Stimulated activated naive CD4-positive, alpha-beta T cell (primary cell): ENCODE results near the gene CCDC13.

Experiments used
- DNase-seq, 6 experiments: peaks; one replicate each; lab custom pipeline; 2025; lab: John Stamatoyannopoulos, UW

Gene CCDC13

DNA sequence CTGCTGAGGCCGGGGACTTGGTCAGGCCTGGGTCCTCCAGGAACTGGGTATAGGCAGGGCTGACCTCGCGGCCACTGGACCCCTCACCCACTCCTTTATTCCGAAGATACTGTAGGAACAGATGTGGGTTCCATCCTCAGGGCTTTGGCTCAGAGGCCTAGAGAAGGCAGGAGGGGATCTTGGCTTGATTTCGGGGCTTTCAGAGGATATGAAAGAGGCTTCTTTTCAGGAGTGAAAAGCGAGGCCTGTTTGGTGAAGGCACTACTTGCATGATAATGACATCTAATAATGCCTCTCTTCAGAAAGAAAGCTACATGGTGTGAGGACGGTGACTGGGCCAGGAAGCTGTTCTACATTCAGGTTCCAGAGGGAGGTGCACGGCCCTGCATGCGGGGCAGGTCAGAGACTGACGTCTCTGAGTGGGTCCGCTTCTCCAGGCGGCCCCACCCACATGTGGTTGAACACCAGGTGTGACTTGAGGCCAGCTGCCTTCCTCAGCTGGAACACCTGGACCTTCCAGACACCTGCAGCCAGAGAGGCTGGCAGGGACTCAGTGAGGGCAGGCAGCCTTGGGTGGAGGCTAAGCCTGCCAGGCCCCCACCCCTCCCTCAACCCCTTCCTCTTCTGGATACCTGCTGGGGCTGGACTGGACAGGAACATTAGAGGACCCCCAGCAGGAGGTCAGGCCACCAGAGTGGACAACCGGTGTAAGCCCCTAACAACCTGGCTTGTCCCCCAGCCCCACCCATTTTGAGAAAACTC is 39.4 kb downstream of the CCDC13 start:
- DNase-seq = no peak

DNA sequence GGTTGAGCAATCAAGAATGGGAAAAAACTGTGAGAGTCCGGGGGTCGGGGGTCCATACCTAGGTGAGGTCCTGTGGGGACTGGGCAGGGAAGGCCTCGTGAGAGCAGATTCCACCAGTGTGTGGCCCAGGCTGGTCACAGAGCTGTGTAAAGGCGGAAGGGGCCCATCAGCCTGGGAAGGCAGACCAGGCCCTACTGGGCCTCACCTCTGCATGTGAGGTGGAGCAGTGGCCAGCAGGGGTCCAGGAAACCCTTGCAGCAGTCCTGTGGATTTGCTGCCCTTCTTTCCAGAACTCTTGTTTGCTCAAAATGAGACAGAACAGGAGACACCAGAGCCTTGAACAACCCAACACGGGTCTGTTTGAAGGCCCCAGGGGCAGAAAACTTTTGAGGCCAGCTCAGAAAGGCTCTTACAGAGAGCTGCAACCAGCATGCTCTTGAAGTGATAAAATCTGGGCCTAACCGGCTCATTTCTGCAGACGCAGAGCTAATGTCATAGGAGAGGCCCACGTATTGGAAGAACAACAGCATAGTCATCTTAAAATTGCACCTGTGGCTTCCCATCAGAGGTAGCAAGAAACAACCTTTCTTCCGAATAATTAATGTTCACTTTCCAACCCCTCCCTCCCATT is 40.1 kb downstream of the CCDC13 start:
- no peak for DNase-seq

DNA sequence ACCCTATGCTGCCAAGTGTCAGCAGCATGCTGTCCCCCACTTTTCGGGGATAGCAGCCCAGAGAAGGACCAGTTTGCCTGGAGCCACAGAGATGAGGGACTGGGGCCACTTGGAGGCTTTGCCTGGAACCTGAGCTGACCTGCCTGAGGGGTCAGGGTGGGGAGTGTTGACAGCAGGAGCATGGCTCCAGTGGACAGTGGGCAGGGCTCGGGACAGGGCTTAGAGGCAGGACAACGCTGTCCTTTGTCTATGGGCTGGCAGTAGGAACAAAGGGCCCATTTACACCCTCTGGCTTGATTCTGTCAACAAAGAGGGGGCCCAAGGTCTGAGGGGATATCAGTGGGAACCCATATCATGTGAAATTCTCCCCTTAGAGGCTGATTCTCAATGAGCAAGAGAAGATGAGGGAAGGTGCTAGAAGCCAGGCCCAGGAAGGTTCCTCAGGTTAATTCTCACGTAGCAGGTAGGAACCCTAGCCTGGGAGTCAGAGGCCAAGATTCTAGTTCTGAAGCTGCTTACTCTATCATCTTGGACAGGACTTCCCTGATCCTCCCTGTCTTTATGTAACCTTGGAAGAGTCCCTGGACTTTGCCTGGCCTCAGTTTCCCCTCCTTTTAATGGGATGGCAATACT is 40.7 kb downstream of the CCDC13 start:
- no peak for DNase-seq

GRCh38 chr3:42731476-42732195 is 41.4 kb downstream of the CCDC13 start:
- no peak for DNase-seq

DNA sequence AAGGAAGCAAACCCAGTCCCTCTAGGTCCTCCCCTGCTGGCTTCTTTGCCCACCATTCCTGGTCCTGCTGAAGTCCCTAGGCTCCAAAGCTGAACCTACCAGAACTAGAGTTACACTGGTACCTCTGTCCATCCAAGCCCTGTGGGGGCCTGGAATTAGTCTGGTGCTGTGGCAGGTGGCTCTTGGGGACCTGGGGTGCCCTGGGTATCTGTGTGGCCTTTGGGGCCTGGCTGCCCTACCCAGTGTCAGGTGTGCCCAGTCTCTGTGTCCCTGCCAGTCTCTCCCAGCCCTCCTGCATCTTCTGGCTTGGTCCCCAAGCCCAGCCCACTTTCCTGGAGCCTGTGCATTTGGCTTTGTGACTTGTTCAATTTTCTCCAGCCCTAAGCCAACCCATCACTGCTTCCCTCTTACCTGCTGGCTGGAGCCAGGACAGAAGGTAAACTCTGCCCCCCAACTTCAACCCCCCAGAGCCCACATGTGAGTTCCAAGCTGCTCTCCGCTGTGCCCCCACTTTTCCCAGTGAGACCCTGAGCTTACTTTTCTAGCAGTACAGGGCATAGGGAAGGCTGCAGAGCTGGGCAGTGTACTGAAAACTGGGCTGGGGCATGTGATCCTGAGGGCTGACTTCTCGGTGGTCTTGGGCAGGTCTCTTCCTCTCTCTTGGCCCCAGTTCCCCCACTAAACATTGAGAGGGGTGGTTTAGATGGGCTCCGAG is 42.2 kb downstream of the CCDC13 start:
- DNase-seq = no peak

DNA sequence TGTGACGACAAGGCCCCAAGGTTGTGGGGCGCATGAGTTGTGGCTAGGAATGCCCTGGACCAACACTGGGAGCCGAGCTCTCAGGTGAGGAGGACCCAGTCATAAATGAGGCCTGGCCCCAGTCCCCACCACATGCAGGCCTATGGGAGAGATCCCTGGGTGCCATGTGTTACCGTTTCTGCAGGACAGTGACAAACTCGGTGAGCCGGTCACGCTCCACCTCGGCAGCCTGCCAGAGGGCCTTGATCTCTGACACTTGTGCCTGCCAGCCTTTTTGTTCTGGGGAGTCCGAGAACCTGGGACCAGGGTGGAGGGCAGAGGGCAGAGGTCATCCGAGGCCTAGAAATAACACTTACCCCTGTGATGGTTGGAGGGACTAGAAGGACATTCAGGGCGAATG is 42.8 kb downstream of the CCDC13 start:
- DNase-seq = no peak

DNA sequence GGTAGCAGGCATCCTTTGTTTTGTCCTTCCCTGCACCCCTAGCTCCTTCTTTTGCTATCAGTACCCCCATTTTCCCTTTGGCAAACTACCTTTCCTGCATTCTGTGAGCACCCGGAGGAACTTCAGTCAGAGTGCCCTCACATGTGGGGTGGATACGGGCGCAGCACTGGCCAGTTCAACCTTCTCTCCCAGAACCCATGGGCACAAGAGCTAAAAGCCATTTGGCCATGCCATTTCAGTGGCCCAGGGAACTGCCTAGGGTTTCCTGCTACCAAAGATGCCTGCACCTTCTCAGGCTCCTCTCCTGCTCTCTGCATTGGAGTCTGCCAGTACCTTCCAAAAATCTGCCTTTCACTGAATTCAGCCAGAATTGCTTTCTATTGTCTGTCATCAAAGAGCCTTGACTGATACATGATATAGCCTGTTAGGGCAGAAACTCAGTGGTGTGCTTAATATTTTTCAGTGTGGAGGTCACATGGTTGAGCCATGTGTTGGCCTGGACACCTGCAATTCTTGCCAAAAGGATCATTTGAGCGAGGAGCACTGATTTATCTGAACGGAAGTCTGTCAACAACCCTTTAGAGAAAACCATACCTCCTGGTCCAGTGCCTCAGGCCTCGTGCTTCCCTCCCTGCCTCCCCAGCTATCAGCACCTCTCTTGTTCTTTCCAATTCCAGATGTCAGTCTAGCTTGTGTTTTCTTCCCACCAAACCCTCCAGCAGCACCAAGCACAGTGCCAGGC is 43.5 kb downstream of the CCDC13 start:
- DNase-seq = no peak

- DNase-seq = no peak
Measured at GRCh38 chr3:42728668-42729364, 44.2 kb downstream of the CCDC13 start.

GRCh38 chr3:42728056-42728455 is 45.0 kb downstream of the CCDC13 start:
- no peak for DNase-seq

GRCh38 chr3:42725454-42725853 is 47.6 kb downstream of the CCDC13 start:
- no peak for DNase-seq

GRCh38 chr3:42723219-42723618 is 49.8 kb downstream of the CCDC13 start:
- no peak for DNase-seq
